ENCODE results near the gene DNASE1. TPM values are rescaled to one million over a fixed set of nuclear protein-coding genes. Genes with fewer than 3 reads are reported as not detected.

DNASE1 gene
- total and polyA plus RNA-seq, 12 donors = 3.3 to 15.9 (median 7.4) TPM

DNA sequence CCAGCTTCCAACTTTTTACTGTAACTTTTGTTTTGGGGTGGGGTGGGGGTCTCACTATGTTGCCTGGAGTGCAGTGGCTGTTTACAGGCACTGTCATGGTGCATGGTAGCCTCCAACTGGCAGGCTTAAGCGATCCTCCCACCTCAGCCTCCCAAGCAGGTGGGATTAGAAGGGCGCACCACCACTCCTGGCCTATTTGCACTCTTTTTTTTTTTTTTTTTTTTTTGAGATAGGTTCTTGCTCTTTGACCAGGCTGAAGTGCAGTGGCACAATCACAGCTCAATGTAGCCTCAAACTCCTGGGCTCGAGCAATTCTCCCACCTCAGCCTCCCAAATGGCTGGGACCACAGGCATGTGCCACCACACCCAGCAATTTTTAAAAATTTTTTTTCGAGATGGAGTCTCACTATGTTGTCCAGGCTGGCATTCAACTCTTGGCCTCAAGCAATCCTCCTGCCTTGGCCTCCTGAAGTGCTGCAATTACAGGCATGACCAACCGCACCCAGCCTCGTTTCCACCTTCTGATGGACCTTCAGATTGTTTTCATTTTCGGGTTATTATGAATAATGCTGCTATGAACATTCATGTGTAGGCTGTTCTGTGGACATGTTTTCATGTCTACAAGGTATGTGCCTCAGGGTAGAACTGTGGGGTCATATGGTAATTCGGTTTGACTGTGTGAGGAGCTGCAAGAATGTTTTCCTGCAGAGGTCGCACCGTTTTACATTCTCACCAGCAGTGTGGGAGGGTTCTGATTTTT, 51.9 kb downstream of the DNASE1 start:
- ATAC-seq (no peak), DNase-seq (no peak)
- WGBS, 2 donors = 92 to 94% methylated on average over 10 of the region's 10 CpGs
- Histone ChIP-seq H3K4me1 (no peaks in the 10 kb centered on the region), H3K27me3 (no peaks in the 10 kb centered on the region), H3K27ac (no peak overlapping the region), H3K36me3 (peaks cover 0 to 23% (median 0%) of the 10 kb centered on the region in 9 donors), H3K9me3 (no peaks in the 10 kb centered on the region), H3K4me3 (no peak overlapping the region)
- intact Hi-C loops (cut with DNase I) = no loop called here
- TF ChIP-seq, protein P1, sequence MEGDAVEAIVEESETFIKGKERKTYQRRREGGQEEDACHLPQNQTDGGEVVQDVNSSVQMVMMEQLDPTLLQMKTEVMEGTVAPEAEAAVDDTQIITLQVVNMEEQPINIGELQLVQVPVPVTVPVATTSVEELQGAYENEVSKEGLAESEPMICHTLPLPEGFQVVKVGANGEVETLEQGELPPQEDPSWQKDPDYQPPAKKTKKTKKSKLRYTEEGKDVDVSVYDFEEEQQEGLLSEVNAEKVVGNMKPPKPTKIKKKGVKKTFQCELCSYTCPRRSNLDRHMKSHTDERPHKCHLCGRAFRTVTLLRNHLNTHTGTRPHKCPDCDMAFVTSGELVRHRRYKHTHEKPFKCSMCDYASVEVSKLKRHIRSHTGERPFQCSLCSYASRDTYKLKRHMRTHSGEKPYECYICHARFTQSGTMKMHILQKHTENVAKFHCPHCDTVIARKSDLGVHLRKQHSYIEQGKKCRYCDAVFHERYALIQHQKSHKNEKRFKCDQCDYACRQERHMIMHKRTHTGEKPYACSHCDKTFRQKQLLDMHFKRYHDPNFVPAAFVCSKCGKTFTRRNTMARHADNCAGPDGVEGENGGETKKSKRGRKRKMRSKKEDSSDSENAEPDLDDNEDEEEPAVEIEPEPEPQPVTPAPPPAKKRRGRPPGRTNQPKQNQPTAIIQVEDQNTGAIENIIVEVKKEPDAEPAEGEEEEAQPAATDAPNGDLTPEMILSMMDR (IDR thresholded peaks at IDR 0.05) = no peak

Other genes with a start within 250 kb of the DNASE1 start
- 1 to 10 TPM; 1.1 to 2.4 (median 1.8) TPM for gene ZNF597, start 211.2 kb upstream of the DNASE1 start, total RNA-seq
- under 1 TPM; 0.73 to 0.86 TPM for gene ZNF597, start 211.2 kb upstream of the DNASE1 start, polyA plus RNA-seq
- gene NAA60, start 211.0 kb upstream of the DNASE1 start, total RNA-seq = 10 to 100 TPM; 32.1 to 57.5 (median 37.7) TPM
- gene NAA60, start 211.0 kb upstream of the DNASE1 start, polyA plus RNA-seq = 10 to 100 TPM; 33.5 to 41.6 TPM
- gene C16orf90, start 159.2 kb upstream of the DNASE1 start, total RNA-seq = not detected
- gene C16orf90, start 159.2 kb upstream of the DNASE1 start, polyA plus RNA-seq = not detected
- gene CLUAP1, start 153.7 kb upstream of the DNASE1 start, total RNA-seq = 10 to 100 TPM; 12.4 to 28.2 (median 17.4) TPM
- 10 to 100 TPM in 1 of 2 donors, 1 to 10 TPM in 1; 5.0 to 14.3 TPM for gene CLUAP1, start 153.7 kb upstream of the DNASE1 start, polyA plus RNA-seq
- 1 to 10 TPM in 6 of 10 donors, under 1 TPM in 4; 0.42 to 2.5 (median 1.1) TPM for gene NLRC3, start 77.3 kb upstream of the DNASE1 start, total RNA-seq
- gene NLRC3, start 77.3 kb upstream of the DNASE1 start, polyA plus RNA-seq = under 1 TPM; 0.26 to 0.88 TPM
- 1 to 10 TPM; 2.4 to 3.6 (median 2.9) TPM for gene SLX4, start 43.1 kb upstream of the DNASE1 start, total RNA-seq
- 1 to 10 TPM; 1.1 to 4.4 TPM for gene SLX4, start 43.1 kb upstream of the DNASE1 start, polyA plus RNA-seq
- 100 to 1,000 TPM in 9 of 10 donors, 10 to 100 TPM in 1; 89.3 to 148 (median 128) TPM for gene TRAP1, start 62.8 kb downstream of the DNASE1 start, total RNA-seq
- 100 to 1,000 TPM in 1 of 2 donors, 10 to 100 TPM in 1; 57.3 to 108 TPM for gene TRAP1, start 62.8 kb downstream of the DNASE1 start, polyA plus RNA-seq
- 10 to 100 TPM; 29.5 to 51.5 (median 41.4) TPM for gene CREBBP, start 226.0 kb downstream of the DNASE1 start, total RNA-seq
- gene CREBBP, start 226.0 kb downstream of the DNASE1 start, polyA plus RNA-seq = 10 to 100 TPM in 1 of 2 donors, 1 to 10 TPM in 1; 6.3 to 21.8 TPM

Data from heart right ventricle (tissue), 16 donors.